Jurkat, Clone E6-1 (cell line): Measurements from ENCODE around the gene ABLIM3.

ENCODE experiments used
- DNase-seq: peaks from one replicate; pipeline ENCODE4 v3.0.0-alpha.2; 2011; ENCODE audit warnings: low read depth, low spot score
- H3K4me3 ChIP-seq: 2 replicates; pipeline ENCODE4 v1.5.1; 2011; ENCODE audit warnings: mild to moderate bottlenecking, low read length, control low read depth, moderate library complexity

ABLIM3 gene

GRCh38 chr5:149285153-149285552 is 143.9 kb downstream of the ABLIM3 start:
- no peak for DNase-seq
- H3K4me3 ChIP-seq = no peak overlapping the region

GRCh38 chr5:149288436-149288835 is 147.1 kb downstream of the ABLIM3 start:
- no peak overlapping the region for H3K4me3 ChIP-seq

DNA sequence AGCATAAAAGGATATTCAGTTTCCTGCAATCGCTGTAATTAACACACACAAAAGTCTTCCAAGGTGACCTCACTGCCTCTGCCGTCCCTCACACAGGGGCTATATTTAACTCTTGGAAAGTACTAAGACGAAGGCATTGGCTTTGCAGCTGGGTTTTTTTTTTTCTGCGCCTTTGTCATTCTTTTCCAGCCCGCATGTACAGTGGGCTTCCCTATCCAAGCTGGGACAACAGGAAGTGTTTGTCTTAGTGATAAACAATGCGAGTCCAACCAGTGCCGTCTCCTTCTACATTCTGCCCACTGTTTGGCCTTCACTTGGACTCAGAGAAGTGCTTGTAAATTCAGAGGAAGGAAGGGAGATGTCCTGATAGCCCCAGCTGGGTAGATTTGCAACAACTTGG is 148.0 kb downstream of the ABLIM3 start:
- DNase-seq = no peak
- H3K4me3 ChIP-seq = no peak overlapping the region

More at GRCh38 chr5:149288436-149288835, 147.1 kb downstream of the ABLIM3 start:
- DNase-seq = no peak

GRCh38 chr5:149294872-149295829 is 153.9 kb downstream of the ABLIM3 start:
- no peak overlapping the region for H3K4me3 ChIP-seq
- peak; percentile 84 for DNase-seq

GRCh38 chr5:149297340-149298025 is 156.2 kb downstream of the ABLIM3 start:
- H3K4me3 ChIP-seq = no peak overlapping the region
- no peak for DNase-seq

GRCh38 chr5:149298163-149298562 is 156.9 kb downstream of the ABLIM3 start:
- H3K4me3 ChIP-seq = no peak overlapping the region
- DNase-seq = no peak

GRCh38 chr5:149298842-149299404 is 157.6 kb downstream of the ABLIM3 start:
- no peak for DNase-seq
- H3K4me3 ChIP-seq = no peak overlapping the region

- H3K4me3 ChIP-seq = no peak overlapping the region
- no peak for DNase-seq
These were observed 158.3 kb downstream of the ABLIM3 start for GRCh38 chr5:149299451-149300054.

- no peak for DNase-seq
- H3K4me3 ChIP-seq = no peak overlapping the region
These were observed 159.1 kb downstream of the ABLIM3 start for GRCh38 chr5:149300441-149300840.

DNA sequence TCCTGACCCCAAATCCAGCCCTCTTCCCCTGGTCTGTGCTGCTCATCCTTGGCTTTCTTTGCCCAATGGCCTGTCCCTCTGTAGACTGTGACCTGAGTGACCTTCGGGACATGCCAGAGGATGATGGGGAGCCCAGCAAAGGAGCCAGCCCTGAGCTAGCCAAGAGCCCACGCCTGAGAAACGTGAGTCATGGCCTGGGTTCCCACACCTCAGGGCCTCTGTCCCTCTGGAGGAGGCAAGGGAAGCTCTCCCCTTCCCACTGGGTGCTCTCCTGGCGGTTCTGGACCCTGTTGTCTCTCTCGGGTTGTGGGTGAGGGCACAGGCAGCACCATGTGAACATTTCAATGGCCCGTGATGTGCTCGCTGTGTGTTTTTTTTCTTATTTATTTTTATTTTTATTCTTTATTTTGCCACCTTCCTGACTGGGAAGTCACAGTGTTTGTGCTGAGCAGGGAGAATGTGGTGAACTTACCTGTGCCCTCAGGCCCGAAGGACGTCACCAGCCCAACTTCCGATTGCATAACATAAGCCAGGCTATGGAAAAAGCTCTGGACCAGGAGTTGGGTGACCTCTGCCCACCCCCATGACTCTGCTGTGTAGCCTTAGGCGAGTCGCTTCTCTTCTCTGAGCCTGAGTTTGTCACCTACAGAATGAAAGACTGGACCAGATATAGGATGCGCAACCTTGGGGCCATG is 159.9 kb downstream of the ABLIM3 start:
- H3K4me3 ChIP-seq = no peak overlapping the region
- DNase-seq = no peak

- H3K4me3 ChIP-seq = no peak overlapping the region
- DNase-seq = no peak
These were observed 160.6 kb downstream of the ABLIM3 start for GRCh38 chr5:149301744-149302380.

DNA sequence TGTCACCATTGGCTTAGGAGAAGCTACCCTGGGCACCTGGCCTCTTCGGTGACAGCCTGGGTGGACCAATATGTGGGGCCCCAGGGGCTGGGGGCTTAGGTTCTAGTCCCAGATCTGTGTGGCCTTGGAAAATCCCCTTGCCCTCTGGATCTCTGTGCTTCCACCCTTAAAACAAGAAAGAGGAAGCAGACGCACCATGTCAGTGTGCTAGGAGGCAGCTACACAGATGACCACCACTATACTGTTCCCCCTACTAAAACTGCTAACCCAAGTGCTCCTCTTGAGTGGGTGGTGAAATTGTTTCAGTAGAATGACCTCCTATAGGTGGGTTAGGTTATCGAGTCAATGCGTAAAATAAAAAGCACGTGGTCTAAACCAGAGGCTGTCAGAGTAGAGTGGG is 161.3 kb downstream of the ABLIM3 start:
- no peak for DNase-seq
- H3K4me3 ChIP-seq = no peak overlapping the region

- no peak for DNase-seq
- no peak overlapping the region for H3K4me3 ChIP-seq
These were observed 161.9 kb downstream of the ABLIM3 start for GRCh38 chr5:149303210-149303609.

DNA sequence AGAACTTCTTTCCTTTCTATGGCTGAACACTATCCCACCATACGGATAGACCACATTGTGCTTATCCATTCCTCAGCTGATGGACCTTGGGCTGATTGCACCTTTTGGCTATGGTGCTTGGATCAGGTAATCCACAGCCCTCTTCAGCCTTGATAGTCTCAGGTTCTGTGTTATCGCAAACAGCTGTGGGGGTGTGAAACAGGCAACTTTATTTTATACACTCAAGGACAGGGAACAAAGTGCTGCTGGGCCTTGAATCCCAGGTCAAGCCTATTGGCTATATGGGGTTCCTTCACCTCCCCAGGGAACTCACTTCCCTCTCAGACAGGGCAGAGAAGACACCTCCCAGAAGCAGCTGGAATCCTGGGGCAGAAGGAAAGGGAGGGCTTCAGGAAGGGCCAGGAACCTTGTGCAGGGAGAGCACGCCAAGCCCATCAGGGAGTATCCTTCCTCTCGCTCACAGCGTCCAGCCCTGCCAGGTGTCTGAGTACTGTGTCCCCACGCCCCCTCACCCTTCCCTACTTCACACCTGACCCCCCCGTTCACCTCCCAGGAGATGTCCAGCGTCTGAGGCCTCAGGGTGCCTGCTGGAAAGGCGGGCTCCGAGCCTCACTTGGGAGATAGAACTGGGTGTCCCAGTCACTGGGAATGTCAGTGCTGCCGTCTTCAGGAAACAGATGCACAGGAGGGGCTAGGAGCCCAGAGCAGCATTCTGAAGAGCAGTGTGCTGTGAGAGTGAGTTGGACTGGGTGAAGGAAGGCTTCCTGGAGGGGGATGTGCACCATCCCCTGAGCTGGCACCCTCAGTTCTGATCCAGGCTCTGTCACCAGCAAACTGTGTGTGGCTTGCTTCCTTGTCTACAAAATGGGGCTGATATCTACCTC is 163.1 kb downstream of the ABLIM3 start:
- no peak for DNase-seq
- H3K4me3 ChIP-seq = no peak overlapping the region

- H3K4me3 ChIP-seq = no peak overlapping the region
- no peak for DNase-seq
These were observed 168.1 kb downstream of the ABLIM3 start for GRCh38 chr5:149309354-149309753.
